ENCODE data around the gene FNTB. TPM values are rescaled to one million over a fixed set of nuclear protein-coding genes. Genes with fewer than 3 reads are reported as not detected.

The FNTB gene
- total and polyA plus RNA-seq, 2 donors (not counting 3 experiments of a cell fraction or from before 2014, with no cell fraction given), result 21.0 to 21.6 TPM

GRCh38 chr14:64951724-64952123, 35.0 kb upstream of the FNTB start:
- Histone ChIP-seq H3K9ac (replicated peaks; ENCODE audit: extremely low read depth, insufficient read depth, low read length) (no peak overlapping the region), H2AFZ (ENCODE audit: low read depth, low read length) (no peak overlapping the region), H3K79me2 (ENCODE audit: control insufficient read depth, insufficient read depth, low read length) (no peaks in the 10 kb centered on the region), H3K9me1 (replicated peaks; ENCODE audit: control insufficient read depth, extremely low read depth, insufficient read depth, low read length) (no peaks in the 10 kb centered on the region), H3K9me3 (replicated peaks; ENCODE audit: control insufficient read depth, insufficient read depth, low read length) (no peaks in the 10 kb centered on the region), H3K4me1 (ENCODE audit: control insufficient read depth, extremely low read depth, insufficient read depth, low read length) (no peaks in the 10 kb centered on the region), H3K36me3 (ENCODE audit: control insufficient read depth in 2 of 2, extremely low read depth in 1 of 2, insufficient read depth in 2 of 2, low read length in 2 of 2) (peaks cover 0 to 31% of the 10 kb centered on the region in 2 experiments), H3K4me3 (replicated peaks in 1 of 3; ENCODE audit: insufficient read depth in 1 of 3, low read depth in 1 of 3, low read length in 3 of 3) (no peak overlapping the region), H3K27me3 (ENCODE audit: control insufficient read depth in 2 of 2, insufficient read depth in 2 of 2, low read length in 2 of 2) (no peaks in the 10 kb centered on the region), H4K20me1 (replicated peaks; ENCODE audit: control insufficient read depth, extremely low read depth, insufficient read depth, low read length) (no peaks in the 10 kb centered on the region), H3K27ac (ENCODE audit: insufficient read depth, low read depth, low read length) (no peak overlapping the region), H3K4me2 (ENCODE audit: insufficient read depth, low read length) (no peak overlapping the region)
- BruUV-seq (replicated peaks), result no TSS peak
- ChIA-PET POLR2A (no interaction called here), CTCF (interaction anchor here (1.4 to 1.6 kb wide), 2 partner anchors 12 to 68 kb away, joined by 3 to 5 read pairs; no protein-coding TSS in a partner anchor)
- no peak for FAIRE-seq
- TF ChIP-seq EZH2 (IDR thresholded peaks at IDR 0.05; ENCODE audit: borderline replicate concordance, low read depth, low read length, severe bottlenecking) (no peak), POLR2A (IDR thresholded peaks at IDR 0.05; ENCODE audit: low read depth, low read length) (no peak), MYC (IDR thresholded peaks at IDR 0.05; ENCODE audit: low read depth, low read length) (no peak), JUN (IDR thresholded peaks at IDR 0.05; ENCODE audit: borderline replicate concordance, insufficient read depth, insufficient read length, low read depth) (no peak), POLR2AphosphoS5 (IDR thresholded peaks at IDR 0.05; ENCODE audit: insufficient read depth, low read depth, low read length) (no peak), FOS (IDR thresholded peaks at IDR 0.05; ENCODE audit: borderline replicate concordance, insufficient read depth, low read length) (no peak), GATA2 (IDR thresholded peaks at IDR 0.05; ENCODE audit: insufficient read depth, insufficient read length, low read depth, low read length) (no peak)
- TF ChIP-seq, protein P1, sequence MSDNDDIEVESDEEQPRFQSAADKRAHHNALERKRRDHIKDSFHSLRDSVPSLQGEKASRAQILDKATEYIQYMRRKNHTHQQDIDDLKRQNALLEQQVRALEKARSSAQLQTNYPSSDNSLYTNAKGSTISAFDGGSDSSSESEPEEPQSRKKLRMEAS (IDR thresholded peaks at IDR 0.05; ENCODE audit: insufficient read depth, insufficient read length), result no peak
- TF ChIP-seq, protein P2, sequence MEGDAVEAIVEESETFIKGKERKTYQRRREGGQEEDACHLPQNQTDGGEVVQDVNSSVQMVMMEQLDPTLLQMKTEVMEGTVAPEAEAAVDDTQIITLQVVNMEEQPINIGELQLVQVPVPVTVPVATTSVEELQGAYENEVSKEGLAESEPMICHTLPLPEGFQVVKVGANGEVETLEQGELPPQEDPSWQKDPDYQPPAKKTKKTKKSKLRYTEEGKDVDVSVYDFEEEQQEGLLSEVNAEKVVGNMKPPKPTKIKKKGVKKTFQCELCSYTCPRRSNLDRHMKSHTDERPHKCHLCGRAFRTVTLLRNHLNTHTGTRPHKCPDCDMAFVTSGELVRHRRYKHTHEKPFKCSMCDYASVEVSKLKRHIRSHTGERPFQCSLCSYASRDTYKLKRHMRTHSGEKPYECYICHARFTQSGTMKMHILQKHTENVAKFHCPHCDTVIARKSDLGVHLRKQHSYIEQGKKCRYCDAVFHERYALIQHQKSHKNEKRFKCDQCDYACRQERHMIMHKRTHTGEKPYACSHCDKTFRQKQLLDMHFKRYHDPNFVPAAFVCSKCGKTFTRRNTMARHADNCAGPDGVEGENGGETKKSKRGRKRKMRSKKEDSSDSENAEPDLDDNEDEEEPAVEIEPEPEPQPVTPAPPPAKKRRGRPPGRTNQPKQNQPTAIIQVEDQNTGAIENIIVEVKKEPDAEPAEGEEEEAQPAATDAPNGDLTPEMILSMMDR (IDR thresholded peaks at IDR 0.05; ENCODE audit: extremely low read depth in 1 of 2, insufficient read depth in 1 of 2, low read depth in 1 of 2, low read length in 2 of 2), result no peak
- DNase-seq (ENCODE audit: low read depth, low spot score), result no peak
- dilution Hi-C loops (cut with MboI; ENCODE audit: extremely low pct_ligation_motif_present, low sequenced_read_pairs), result no loop called here
- intact Hi-C loops (cut with micrococcal nuclease), result no loop called here

Measured in endothelial cell of umbilical vein (primary cell).